ENCODE data around the gene ECEL1.
"Not testable (repeated sequence)": the region's sequence is repeated elsewhere in the genome, so short reads cannot be mapped to it uniquely, and the experiment has no call there.

ECEL1 gene

DNA sequence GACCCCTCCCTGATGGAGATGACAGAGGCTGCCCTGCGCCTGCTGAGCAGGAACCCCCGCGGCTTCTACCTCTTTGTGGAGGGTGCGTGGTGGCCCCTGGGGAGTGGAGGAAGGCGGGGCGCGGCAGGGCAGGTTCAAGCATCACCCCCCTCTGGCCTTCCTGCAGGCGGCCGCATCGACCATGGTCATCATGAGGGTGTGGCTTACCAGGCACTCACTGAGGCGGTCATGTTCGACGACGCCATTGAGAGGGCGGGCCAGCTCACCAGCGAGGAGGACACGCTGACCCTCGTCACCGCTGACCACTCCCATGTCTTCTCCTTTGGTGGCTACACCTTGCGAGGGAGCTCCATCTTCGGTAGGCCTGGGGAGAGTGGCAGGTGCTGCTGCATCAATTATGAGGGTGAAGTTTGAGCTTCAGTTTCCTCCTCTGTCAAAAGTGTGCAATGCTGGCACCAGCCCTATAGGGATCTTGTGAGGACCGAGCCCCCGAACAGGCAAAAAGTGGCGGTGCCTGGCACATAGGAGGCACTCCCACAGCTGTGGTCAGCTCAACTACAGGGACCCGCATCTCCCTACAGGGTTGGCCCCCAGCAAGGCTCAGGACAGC is 29.5 kb downstream of the ECEL1 start:
- DNase-seq = no peak

DNA sequence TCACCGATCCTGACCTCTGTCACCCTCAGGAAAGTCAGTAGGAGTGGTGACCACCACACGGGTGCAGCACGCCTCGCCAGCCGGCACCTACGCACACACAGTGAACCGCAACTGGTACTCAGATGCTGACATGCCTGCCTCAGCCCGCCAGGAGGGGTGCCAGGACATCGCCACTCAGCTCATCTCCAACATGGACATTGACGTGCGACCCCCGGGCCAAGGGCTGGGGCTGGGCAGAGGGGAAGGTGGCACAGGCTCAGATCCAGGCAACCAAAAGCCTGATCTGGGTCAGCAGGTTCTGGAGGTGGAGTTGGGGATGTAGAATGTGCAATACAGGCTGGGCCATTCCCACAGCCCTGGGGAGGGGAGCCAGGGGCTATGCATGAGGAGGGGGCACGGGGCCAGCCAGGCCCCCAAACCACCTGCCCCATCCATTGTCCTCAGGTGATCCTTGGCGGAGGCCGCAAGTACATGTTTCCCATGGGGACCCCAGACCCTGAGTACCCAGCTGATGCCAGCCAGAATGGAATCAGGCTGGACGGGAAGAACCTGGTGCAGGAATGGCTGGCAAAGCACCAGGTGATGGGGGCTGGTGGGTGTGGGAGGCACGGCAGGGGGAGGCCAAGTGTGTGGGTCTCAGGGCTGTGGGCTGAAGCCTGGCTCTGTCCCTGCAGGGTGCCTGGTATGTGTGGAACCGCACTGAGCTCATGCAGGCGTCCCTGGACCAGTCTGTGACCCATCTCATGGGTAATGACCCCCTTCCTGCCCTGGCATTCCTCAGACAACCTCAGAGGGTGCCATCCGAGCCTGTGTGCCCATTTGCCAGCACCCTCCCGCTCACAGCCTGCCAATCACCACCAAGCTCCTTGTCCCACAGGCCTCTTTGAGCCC is 30.3 kb downstream of the ECEL1 start:
- no peak for DNase-seq

DNA sequence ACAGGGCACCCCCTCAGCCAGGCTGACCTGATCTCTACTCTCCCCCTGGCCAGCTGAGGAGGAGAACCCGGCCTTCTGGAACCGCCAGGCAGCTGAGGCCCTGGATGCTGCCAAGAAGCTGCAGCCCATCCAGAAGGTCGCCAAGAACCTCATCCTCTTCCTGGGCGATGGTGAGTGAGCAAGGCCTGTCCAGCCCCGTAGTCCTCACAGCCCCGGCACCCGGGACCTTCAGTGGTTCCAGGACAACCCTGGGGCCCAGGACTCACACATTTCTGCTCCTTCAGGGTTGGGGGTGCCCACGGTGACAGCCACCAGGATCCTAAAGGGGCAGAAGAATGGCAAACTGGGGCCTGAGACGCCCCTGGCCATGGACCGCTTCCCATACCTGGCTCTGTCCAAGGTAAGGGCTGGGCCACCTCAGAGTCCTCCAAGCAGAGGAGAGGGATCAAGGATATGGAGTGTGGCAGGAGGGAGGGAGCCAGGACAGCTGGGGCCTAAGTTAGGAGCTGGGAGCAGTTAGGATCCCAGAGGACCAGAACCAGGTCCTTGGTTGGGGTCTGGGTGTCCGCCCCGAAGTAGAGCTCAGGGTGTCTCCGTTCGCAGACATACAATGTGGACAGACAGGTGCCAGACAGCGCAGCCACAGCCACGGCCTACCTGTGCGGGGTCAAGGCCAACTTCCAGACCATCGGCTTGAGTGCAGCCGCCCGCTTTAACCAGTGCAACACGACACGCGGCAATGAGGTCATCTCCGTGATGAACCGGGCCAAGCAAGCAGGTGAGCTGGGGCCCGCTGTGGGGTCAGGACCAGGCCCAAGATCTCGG is 31.1 kb downstream of the ECEL1 start:
- no peak for DNase-seq

DNA sequence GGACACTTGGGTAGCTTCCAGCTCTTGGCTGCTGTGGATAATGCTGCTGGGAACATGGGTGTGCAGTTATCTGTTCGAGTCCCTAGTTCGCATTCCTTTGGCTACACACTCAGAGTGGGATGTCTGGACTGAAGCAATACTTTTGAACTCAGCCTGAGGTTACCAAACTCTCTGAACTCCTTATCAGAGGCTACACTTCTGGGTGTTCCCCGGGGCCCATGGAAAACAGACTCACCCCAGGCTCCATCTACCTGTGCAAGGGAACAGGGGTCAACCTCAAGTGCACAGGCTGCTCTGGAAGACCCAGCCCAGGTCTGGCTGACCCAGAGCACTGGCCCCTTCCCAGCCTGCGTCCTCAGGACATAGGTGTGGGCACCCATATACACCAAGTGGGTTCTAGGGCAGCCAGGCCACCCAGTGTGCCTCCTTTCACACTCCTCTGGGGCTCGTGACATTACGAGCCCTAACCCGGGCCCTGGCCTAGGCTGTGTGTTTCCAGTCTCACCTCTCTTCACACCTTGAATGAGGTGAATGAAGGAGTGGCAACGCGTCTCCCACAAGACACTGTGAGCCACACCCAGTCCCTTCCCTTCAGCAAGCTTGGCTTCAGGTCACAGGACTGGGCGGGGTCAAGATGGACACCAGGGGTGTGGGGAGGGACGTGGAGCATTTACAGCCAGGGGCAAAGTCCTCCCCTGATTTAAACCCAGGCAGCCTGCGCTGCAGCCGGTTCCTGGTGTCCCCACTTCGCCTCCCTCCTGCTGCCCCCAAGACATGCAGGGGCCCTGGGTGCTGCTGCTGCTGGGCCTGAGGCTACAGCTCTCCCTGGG is 32.0 kb downstream of the ECEL1 start, which contains the start of gene ALPI:
ALPI (plus strand) TSS at position 728 of the 830 bp plus-strand sequence; CDS start at position 775, 47 bp downstream.
- DNase-seq = no peak

DNA sequence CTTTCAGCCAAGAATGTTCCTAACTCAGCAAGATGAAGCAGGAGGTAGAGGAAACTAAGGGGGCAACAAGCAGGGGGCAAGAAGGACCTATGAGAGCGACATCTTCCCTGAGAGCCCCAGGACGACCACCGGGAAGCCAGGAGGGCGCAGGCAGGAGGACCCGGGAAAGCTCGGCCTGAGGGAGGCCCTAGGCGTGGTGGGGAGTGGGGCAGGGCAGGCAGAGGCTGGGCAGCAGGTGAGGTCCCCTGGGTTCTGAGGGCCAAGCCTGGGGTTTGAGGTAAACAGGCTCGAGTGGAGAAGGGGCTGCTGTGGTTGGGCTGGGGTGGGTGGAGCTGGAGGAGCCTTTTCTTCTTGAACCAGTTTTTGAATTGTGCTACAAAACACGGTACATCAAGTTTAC is 33.0 kb downstream of the ECEL1 start:
- DNase-seq = no peak

DNA sequence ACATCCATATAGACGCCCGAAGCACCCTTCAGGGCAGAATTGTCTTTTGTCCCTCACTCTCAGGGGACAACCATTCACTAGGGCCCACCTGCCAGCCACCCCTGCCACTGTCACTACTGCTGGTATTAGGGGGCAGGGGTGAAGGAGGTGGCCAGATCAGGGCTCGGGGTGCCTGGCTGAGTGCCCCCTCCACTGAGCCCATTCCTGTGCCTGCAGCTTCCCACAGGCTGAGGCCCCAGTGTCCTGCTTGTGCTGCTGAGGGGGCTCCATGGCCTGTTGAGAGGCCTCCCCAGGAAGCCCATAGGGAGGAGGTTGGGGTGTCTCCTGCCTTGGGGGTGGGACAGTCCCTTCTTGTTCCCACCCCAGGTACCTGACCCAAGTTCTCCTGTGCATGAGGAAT is 36.0 kb downstream of the ECEL1 start:
- not testable (repeated sequence) for DNase-seq

DNA sequence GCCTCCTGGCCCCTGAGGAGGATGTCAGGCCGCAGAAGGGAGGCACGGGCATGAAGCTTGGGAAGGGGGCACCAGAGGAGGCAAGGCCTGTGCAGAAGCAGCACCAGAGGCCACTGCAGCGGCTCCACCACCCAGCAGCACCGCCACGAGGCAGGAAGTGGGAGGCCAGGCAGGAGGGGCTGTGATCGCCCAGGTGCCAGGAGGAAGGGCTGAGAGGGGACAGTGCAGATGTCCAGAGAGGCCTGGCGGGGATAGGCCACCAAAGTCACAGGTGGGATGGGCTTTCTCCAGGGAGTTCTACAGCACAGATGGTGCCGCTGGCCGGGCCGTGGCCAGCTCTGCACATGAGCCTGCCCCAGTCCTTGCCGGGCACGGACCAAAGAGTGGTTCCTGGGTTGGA is 37.7 kb downstream of the ECEL1 start:
- no peak for DNase-seq

DNA sequence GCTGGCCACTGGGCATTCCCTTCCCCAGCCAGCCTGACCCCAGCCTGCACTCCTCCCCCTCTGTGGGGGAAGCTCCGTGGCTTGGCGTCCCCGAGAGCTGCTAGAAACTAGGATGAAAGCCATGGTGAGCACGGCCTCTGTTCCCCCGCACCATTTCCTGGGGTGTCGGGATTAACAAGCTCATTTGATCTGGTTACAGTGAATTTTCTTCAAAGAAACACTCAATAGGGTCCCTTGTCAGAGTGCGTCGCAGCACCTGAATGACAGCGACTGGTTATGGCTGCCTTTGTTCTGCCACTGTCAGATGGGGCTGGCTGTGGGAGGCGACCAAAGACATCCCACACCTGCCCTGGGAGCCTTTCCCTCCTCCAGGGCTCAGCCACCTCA is 39.3 kb downstream of the ECEL1 start:
- DNase-seq = no peak

DNA sequence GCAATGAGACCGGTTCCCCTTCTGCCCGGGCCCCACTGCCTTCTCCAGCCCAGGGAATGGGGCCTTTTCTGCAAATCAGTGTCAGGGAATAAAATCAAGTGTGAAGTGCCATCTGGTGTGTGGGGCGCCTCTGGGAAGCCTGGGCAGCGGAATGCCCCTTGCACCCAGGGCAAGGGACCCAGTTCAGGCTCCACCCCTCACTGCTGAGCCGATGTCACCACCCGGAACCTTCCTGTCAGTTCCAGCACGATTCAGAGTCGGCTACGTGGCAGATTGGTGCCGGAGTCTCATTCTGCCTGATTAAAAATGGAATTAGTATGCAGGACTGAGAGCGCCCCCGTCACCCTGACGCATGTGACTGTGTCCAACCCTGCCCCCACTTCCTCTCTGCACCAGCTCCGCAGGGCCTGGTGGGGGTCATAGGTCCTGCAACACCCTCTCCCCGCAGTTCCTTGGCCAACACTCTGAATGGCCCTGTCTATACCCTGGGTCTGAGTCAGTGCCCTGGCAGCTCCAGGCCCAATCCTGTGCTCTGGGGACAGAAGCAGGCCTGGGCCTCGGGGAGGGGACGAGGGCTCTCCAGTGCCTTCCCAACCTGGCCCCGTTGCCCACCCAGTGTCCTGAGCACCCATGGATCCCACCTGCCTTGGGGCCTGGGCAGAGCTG is 39.9 kb downstream of the ECEL1 start:
- DNase-seq = no peak

DNA sequence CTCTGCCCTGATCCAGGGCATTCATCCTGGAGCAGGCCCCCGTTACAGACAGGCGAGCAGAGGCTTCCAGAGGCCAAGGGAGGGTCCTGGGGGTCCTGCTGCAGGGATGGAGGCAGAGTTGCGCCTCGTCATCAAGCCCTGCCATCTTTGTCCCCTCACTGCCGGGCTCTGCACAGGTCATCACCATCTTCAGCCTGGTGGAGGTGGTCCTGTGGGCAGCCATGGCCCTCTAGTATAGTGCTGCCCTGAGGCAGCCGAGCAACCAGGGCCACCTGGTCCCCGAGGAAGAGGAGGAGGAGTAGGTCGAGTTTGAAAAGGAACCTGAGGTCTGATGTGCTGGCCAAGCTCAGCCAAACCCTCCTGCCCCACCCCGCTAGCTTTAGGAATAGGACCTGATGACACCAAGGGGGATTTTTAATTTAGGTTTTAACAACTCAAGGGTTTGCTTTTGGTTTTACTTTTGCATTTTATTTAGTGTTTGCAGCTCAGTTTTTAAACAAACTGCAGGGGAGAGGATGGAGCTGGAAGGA is 40.5 kb downstream of the ECEL1 start:
- DNase-seq = no peak

DNA sequence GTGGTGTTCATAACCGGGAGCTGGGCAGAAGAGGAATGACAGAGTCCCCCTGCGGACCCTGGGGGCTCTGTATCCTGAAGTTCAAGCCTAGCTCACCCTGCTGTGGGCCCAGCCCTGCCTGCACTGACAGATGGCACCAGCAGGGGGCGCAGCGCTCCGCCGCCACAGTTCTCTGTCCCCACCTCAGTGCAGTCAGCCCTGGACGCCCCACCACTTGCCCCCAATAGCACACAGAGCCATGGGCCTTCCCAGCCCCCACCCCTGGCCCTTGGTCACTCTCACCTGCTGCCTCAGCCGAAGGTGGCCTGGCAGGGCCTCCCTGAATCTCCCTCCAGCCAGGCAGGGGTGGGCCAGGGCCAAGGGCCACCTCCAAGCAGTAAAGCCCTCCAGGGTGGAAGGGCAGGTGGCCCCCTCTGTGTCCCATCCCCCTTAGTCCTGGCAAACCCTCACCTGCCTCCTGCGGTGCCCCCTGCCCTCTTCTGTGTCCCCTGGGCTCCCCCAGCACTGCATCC is 41.3 kb downstream of the ECEL1 start:
- not testable (repeated sequence) for DNase-seq

DNA sequence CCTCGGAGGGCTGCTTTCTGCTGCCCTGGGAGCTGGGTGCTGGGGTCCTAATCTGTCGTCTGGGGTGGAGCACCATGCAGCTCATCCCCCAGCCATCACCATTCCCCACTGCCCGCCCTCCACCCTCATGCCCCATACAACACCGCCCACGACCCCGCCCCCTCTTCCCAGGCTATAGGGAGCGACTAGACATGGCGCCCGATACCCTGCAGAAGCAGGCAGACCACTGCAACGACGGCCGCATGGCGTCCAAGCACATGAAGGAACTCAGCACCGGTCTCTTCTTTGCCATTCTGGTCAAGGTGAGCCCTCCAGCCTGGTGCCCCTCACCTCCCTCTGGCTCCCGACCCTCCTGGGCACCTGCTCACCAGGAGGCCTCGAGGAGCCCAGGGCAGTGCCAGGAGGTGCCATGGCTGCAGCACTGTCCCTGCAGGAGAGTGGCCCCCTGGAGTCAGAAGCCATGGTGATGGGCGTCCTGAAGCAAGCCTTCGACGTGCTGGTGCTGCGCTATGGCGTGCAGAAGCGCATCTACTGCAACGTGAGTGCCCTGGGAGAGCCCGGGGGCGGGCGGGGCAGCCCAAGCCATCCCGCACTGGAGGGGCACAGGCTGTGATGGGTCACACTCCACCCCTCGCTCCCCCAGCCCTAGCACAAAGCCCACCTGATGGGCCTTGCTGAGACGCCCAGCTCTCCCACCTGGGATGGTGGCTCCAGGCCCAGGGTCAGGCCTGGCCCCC is 42.3 kb downstream of the ECEL1 start:
- not testable (repeated sequence) for DNase-seq

DNA sequence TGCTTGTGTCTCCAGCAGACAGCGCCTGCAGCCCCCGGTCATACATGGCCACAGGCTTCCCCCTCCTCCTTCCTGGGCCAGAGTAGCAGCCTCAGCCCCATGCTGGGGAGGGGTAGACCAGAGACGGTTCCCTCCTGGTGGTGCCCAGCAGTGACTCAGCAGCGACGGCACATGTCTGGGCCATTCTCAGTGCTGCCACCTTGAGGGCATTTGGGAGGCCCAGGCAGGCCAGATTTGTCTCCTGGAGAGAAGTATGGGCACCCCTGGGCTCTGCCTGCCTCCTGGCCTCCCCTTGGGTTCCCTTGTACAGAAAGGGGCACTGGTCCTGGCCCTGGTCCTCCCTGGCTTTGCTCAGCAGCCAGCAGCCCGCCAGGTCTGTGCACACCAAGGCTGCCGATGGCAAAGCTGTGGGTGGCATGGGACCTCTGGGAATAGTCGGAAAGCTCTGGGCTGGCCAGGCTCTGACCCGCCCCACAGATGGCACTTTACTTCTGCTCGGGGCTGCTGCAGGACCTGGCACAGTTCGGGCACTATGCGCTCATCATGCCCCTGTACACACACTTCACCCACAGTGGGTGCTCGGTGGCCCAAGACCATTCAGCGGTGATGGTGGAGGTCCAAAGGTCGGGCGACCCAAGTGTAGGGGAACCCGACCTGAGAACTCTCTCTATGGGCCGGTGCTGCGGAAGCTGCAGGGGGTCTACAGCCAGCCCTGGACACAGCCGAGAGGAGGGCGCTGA is 43.1 kb downstream of the ECEL1 start:
- peak; percentile 47 for DNase-seq

DNA sequence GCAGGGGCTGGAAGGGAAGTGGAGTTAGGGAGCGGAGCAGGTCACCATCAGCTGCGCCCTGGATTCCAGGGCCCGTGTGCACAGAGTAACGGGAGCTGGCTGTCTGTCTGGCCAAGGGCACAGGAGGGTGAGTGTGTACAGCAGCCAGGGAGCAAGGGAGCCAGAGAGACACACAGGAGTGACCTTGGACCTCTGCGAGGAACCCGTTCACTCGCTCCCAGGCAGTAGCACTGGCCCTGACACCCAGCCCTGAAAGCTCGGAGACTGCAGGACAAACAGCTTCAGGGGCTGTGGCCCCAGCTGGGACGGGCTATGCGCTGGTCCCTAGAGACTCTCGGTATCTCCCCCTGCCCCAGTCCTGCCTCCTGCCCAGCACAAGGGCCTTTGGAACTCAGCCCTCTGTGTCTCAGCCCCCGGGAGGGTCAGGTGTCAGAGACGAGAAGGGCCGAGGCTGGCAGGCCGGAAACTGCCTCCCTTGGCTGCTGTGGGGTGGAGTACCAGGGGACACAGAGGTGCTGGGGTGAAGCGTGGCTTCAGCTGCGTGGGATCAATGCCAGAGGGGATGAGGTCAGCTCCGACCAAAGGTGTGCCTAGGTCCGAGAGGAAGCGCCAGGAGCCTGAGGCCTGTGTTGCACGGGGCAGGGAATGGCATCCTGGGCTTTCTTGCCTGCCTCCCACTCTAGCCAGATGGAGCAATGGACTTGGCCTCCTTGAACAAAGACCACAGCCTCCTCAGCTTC is 43.8 kb downstream of the ECEL1 start:
- not testable (repeated sequence) for DNase-seq

DNA sequence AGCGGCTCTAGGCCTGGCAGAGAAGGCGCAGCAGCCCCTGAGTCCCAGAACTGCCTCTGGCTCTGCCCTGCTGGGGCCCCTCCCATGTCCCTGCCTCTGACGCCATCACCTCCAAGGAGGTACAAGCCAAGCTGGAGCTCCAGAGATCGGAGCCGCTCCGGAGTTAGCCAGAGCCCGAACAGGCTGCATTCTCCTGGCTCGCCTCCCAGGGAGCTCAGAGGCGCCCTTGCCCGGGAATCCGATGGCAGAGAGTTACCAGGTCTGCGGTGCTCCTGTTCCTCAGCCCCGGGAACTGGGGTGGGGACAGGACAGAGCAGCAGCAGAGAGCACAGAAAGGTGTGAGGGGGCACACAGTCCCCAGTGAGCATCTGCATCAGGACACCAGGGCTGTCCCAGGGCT is 44.6 kb downstream of the ECEL1 start:
- DNase-seq = not testable (repeated sequence)

DNA sequence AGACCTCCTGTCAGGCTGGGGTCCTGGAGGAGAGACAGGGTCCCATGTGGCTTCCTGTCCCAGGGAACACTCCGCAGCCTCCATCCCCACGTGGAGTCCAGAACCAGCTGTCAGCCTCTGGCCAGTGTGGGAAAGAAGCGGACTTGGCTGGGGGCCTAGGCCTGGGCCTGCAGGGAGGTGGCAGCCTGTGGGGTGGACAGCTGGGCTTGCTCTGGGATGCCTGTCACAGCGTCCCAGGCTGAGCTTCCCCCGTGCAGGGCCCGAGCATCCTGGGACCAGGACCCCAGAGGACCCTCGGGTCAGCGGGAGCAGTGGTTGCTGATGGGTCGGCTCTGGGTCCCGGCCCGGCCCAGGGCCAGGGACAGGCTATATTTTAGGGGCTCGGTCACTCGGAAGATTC is 45.2 kb downstream of the ECEL1 start:
- DNase-seq = not testable (repeated sequence)

DNA sequence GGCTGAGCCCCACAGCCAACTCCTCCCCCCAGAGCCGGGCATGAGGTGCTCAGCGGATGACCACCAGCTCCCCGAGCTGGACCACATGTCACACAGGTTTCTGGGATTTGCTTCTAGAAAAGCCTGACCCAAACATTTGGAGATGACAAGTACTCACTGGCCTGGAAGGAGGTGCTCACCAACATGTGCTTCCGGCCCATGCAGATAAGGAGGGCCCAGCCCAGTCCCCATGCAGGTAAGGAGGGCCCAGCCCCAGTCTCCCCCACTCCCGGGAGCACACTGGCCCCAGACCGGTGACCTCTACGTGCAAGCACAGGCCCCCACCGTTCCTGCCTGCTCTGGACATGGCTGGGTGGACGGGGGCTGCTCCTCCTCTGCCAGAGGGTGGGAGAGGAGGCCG is 45.7 kb downstream of the ECEL1 start:
- not testable (repeated sequence) for DNase-seq

DNA sequence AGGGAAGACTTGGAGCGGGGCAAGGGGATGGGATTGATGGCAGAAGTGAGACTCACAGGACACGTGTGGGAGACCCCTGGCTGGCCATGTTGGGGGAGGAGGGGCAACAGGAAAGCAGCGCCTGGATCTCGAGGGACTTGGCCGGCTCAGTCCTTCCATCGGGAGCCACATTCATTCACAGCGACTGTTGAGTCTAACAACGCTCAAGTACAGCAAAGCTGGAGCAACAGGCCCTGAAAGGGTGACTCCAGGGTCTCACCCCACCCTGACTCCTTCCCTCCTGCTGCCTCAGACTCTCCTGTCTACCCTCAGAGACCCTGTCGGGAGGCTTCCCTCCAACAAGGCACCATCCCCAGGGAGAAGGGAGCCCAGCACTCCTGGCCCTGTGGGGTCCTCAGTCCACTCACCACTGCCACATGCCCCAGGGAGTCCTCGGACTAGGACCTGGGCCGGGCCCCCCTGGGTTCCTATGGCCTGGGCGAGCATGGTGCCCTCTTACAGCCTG is 46.4 kb downstream of the ECEL1 start:
- DNase-seq = no peak
